Uterus (tissue), 2 donors: ENCODE data around the gene ZMYND8.

Source experiments
- POLR2A ChIP-seq, 2 donors: fragments of 450-650 bp; IDR thresholded peaks; one replicate each; pipeline ENCODE4 v1.6.1; 2016; ENCODE audit warnings: antibody characterized with exemption in 2 of 2, mild to moderate bottlenecking in 1 of 2, moderate library complexity in 1 of 2
- TF ChIP-seq, protein P1 (sequence below), 4 experiments: fragments of 200-600 bp in 2 of 4; fragments of 450-650 bp in 2 of 4; sonication (generic) in 2 of 4; IDR thresholded peaks; one replicate each; pipeline ENCODE4 v1.5.1; 2016 to 2019; ENCODE audit warnings: antibody characterized with exemption in 4 of 4, mild to moderate bottlenecking in 2 of 4, moderate library complexity in 1 of 4

- no peak for TF ChIP-seq POLR2A (IDR thresholded peaks at IDR 0.05)
- TF ChIP-seq, protein P1, sequence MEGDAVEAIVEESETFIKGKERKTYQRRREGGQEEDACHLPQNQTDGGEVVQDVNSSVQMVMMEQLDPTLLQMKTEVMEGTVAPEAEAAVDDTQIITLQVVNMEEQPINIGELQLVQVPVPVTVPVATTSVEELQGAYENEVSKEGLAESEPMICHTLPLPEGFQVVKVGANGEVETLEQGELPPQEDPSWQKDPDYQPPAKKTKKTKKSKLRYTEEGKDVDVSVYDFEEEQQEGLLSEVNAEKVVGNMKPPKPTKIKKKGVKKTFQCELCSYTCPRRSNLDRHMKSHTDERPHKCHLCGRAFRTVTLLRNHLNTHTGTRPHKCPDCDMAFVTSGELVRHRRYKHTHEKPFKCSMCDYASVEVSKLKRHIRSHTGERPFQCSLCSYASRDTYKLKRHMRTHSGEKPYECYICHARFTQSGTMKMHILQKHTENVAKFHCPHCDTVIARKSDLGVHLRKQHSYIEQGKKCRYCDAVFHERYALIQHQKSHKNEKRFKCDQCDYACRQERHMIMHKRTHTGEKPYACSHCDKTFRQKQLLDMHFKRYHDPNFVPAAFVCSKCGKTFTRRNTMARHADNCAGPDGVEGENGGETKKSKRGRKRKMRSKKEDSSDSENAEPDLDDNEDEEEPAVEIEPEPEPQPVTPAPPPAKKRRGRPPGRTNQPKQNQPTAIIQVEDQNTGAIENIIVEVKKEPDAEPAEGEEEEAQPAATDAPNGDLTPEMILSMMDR (IDR thresholded peaks at IDR 0.05) = no peak
Measured at GRCh38 chr20:47290666-47291430, 65.7 kb downstream of the ZMYND8 start.
